ENCODE measurements around the gene RPS8. TPM values are rescaled to one million over a fixed set of nuclear protein-coding genes. Genes with fewer than 3 reads are reported as not detected.
"Not testable (repeated sequence)": the region's sequence is repeated elsewhere in the genome, so short reads cannot be mapped to it uniquely, and the experiment has no call there.

RPS8 gene
- total RNA-seq, 2 donors from 2014 or later: 1,080 to 1,461 TPM

DNA sequence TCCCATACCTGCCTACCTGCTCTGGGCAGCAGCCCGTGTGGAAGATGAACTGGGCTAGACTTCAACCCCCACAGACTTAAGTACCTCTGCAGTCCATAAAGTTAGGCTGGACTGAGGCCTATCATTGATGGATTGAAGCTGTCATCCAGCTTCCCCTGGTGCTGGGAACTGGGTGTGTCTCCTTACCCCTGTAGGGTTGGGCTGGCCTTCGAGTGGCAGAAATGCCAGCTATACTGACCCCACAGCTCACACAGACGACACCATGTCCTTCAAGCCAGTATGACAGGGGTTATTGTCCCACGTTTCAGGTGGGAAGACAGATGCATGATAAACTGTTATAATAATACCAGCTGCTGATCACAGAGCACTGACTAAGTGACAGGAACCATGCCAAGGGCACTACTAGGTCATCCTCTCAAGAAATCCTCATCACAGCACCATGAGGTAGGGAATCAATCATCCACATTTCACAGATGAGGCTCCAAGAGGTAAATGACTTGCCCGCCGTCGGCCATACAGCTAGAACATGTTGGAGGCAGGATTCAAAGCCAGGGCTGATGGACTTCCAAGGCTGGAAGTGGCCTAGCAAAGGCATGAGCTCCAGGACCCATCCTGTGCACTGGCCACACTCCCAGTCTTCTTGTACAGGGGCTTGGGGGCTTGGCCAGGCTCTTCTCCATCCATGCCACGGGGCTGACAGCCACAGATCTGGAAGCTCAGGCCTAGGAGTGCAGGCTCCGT is 12.9 kb downstream of the RPS8 start, which contains the start of gene BEST4:
TSS of gene BEST4 (minus strand) at position 51 of the 741 bp plus-strand sequence. CDS start 465 bp downstream, outside the sequence.
- TF ChIP-seq, protein P1, sequence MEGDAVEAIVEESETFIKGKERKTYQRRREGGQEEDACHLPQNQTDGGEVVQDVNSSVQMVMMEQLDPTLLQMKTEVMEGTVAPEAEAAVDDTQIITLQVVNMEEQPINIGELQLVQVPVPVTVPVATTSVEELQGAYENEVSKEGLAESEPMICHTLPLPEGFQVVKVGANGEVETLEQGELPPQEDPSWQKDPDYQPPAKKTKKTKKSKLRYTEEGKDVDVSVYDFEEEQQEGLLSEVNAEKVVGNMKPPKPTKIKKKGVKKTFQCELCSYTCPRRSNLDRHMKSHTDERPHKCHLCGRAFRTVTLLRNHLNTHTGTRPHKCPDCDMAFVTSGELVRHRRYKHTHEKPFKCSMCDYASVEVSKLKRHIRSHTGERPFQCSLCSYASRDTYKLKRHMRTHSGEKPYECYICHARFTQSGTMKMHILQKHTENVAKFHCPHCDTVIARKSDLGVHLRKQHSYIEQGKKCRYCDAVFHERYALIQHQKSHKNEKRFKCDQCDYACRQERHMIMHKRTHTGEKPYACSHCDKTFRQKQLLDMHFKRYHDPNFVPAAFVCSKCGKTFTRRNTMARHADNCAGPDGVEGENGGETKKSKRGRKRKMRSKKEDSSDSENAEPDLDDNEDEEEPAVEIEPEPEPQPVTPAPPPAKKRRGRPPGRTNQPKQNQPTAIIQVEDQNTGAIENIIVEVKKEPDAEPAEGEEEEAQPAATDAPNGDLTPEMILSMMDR (IDR thresholded peaks at IDR 0.05): no peak
- no peaks in the 10 kb centered on the region for H3K27me3 ChIP-seq
- no peak within 1 kb of the TSS for H3K27ac ChIP-seq

DNA sequence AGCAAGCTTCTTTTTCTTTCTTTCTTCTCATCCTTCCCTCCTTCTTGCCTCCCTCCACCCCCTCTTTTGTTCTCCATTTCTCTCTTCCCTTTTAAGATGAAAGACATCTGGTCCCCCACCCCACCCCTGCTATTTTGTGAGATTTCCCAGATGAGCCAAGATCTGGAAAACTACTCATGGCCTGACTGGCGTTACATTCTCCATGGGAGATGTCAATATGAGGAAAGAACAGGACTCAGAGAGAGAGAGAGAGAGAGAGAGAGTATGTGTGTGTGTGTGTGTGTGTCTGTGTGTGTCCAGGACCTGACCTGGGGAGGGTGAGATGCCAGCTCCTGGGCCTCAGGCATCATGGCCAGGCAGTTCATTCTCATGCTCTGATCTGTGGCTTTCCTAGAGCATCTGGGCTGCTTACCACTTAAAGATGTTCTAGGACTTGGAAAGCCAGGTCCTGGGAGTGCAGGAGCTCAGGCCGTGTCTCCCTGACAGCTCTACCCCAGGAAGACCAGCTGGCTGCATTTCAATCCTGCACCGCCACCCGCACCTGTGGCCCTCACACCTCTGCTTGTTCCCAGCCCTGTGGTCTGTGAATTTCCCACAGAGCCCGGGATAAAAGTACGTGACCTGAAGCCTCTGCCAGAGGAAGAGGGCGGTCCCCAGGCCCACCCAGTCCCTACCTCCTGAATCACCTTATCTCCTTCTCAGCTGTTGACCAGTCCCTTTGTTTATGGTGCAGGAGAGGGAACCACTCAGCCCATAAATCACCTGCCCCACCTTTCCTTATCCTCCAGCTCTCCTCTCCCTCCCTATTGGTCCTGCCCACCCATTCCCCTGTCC is 15.8 kb downstream of the RPS8 start:
- Histone ChIP-seq H3K27ac (no peak overlapping the region), H3K27me3 (no peaks in the 10 kb centered on the region), H3K36me3 (no peaks in the 10 kb centered on the region), H3K4me3 (no peak overlapping the region), H3K4me1 (peaks cover 0 to 6% of the 10 kb centered on the region in 2 donors), H3K9me3 (no peaks in the 10 kb centered on the region)
- TF ChIP-seq, protein P1 (IDR thresholded peaks at IDR 0.05): no peak
- DNase-seq (ENCODE audit: low spot score): no peak

More for the DNA sequence above, 12.9 kb downstream of the RPS8 start, which contains the start of gene BEST4:
- H3K4me3 ChIP-seq: no peak within 1 kb of the TSS
- H3K9me3 ChIP-seq: no peaks in the 10 kb centered on the region
- H3K36me3 ChIP-seq: no peaks in the 10 kb centered on the region
- H3K4me1 ChIP-seq: peaks cover 0 to 32% of the 10 kb centered on the region in 2 donors
- DNase-seq (ENCODE audit: low spot score): no peak

DNA sequence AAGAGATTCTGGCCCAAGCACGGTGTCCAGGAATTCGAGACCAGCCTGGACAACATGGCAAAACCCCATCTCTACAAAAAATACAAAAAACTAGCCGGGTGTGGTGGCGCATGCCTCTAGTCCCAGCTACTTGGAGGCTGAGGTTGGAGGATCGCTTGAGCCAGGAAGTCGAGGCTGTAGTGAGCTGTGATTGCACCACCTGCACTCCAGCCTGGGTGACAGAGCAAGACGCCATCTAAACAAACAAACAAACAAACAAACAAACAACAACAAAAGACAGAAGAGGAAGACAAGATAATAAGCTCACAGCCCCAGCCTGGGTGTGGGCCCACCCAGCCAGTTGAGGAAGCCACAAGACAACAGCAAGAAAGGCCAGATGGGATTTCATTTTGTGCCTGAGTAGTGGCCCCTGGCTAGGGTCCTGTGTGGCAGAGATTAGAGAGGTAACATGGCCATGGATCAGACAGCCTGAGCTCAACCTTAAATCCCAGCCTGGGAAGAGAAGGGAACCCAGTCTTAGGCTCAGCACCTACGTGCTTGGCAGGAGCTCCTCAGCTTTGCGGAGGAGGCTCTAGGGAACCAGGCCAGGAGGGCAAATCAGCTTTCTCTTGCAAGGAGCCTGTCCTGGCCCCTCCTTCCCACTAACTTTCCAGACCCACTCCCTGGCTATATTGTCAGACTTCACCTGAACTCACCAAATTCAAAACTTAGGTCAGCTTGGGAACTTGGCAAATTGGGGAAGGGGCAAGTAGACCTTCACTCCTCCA is 17.6 kb downstream of the RPS8 start:
- H3K4me3 ChIP-seq: no peak overlapping the region

DNA sequence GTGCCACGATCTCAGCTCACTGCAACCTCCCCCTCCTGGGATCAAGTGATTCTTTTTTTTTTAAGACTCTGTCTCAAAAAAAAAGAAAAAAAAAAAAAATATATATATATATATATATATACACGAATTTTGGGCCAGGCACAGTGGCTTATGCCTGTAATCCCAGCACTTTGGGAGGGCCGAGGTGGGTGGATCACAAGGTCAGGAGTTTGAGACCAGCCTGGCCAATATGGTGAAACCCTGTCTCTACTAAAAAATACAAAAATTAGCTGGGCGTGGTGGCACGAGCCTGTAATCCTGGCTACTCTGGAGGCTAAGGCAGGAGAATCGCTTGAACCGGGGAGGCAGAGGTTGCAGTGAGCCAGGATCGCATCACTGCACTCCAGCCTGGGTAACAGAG is 22.5 kb downstream of the RPS8 start:
- not testable (repeated sequence) for H3K27me3 ChIP-seq; H3K9me3 ChIP-seq; H3K27ac ChIP-seq; DNase-seq (ENCODE audit: low spot score); H3K36me3 ChIP-seq; H3K4me3 ChIP-seq
- H3K4me1 ChIP-seq: peaks cover 0 to 23% of the 10 kb centered on the region in 2 donors

More for the DNA sequence above, 17.6 kb downstream of the RPS8 start:
- no peak for DNase-seq (ENCODE audit: low spot score)
- H3K4me1 ChIP-seq: no peaks in the 10 kb centered on the region
- no peaks in the 10 kb centered on the region for H3K36me3 ChIP-seq
- H3K27ac ChIP-seq: no peak overlapping the region
- TF ChIP-seq, protein P1 (IDR thresholded peaks at IDR 0.05): no peak
- H3K9me3 ChIP-seq: no peaks in the 10 kb centered on the region
- H3K27me3 ChIP-seq: no peaks in the 10 kb centered on the region

DNA sequence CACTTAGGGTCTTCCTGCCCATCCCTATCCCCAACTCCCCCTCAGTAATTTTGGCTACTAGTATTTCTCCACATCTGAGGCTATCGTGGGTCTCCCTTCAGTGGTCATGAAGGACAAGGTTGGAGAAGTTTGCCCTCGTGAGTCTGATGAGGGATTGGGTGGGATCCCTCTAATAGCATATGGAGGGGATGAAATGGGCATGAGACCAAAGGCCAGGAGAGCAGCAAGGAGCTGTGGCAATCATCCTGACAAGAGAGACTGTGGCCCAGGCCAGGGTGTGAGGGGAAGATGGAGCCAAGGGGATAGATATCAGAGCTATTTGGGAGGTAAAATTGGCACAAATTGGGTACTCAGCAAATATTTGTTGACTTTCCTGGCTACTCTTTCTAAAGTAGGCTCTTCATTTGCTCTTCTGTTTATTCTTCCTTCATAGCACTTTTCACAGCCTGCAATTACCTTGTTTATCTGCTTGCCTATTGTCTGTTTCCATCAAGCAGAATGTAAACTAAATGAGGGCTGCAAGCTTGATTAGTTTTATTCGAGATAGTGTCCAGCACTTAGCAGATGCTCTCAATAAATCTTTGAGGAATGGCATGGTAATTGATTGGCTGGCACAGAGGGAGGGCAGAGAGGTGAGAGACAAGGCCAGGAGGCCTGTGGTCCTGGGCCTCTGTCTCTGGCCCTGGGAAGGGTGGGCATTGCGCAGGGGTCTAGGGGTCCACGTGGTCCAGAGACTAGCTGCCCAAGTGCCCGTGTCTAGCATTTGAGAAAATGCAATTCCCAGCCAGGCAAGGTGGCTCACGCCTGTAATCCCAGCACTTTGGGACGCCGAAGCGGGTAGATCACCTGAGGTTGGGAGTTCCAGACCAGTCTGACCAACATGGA is 23.4 kb downstream of the RPS8 start:
- TF ChIP-seq, protein P1 (IDR thresholded peaks at IDR 0.05): no peak
- Histone ChIP-seq H3K36me3 (peaks cover 13% of the 10 kb centered on the region), H3K27ac (peak overlapping the region in 1 of 2 donors; percentile 89), H3K9me3 (no peaks in the 10 kb centered on the region), H3K4me3 (no peak overlapping the region), H3K4me1 (peaks cover 0 to 31% of the 10 kb centered on the region in 2 donors), H3K27me3 (no peaks in the 10 kb centered on the region)
- no peak for DNase-seq (ENCODE audit: low spot score)

Measured in right atrium auricular region (tissue), 2 donors.